PC-3 (cell line): ENCODE data around the gene TNPO1. TPM values are rescaled to one million over a fixed set of nuclear protein-coding genes. Genes with fewer than 3 reads are reported as not detected.

ENCODE experiments used
- ATAC-seq: fragments of 200-7000 bp; cut with Tn5 transposase; 2 replicates; pipeline ENCODE4 v1.9.1; 2020; ENCODE audit warnings: mild to moderate bottlenecking, moderate library complexity
- BruUV-seq: library from RNA; stranded (reverse); fragments of 400-500 nt; replicated peaks from 2 replicates; lab custom pipeline; 2021; lab: Mats Ljungman, UMichigan
- CTCF ChIA-PET: fragments of 300-600 bp; sonication (Branson Sonifier 250); formaldehyde crosslinking; loops from one replicate; lab custom pipeline; 2022; ENCODE audit warnings: antibody characterized with exemption; lab: Charles Lee
- POLR2A ChIA-PET: fragments of 300-600 bp; sonication (Branson Sonifier 250); formaldehyde crosslinking; loops from one replicate; lab custom pipeline; 2022; ENCODE audit warnings: antibody characterized with exemption; ENCODE audit not compliant: unreplicated experiment; lab: Charles Lee
- DNase-seq: peaks from one replicate; pipeline ENCODE4 v3.0.0-alpha.2; 2015
- H2AFZ ChIP-seq: fragments of 300-600 bp; sonication (generic); 2 replicates; pipeline ENCODE4 v1.6.0; 2016; ENCODE audit warnings: antibody characterized with exemption, low read length
- H3F3A ChIP-seq: fragments of 300-600 bp; sonication (generic); one replicate; pipeline ENCODE4 v1.6.0; 2017; ENCODE audit warnings: antibody characterized with exemption, low read length, control low read depth, mild to moderate bottlenecking; ENCODE audit not compliant: unreplicated experiment
- H3K27ac ChIP-seq: fragments of 300-600 bp; sonication (generic); 2 replicates; pipeline ENCODE4 v1.5.1; 2016; ENCODE audit warnings: mild to moderate bottlenecking, low read length
- H3K27me3 ChIP-seq: fragments of 300-600 bp; sonication (generic); 2 replicates; pipeline ENCODE4 v1.6.1; 2016; ENCODE audit warnings: low read length, mixed read lengths
- H3K36me3 ChIP-seq: fragments of 300-600 bp; sonication (generic); 2 replicates; pipeline ENCODE4 v1.6.1; 2016; ENCODE audit warnings: low read depth, mixed run types, low read length, mixed read lengths
- H3K4me1 ChIP-seq: fragments of 300-600 bp; sonication (generic); 2 replicates; pipeline ENCODE4 v1.5.1; 2016; ENCODE audit warnings: low read length; ENCODE audit not compliant: insufficient read depth
- H3K4me2 ChIP-seq: fragments of 300-600 bp; sonication (generic); 2 replicates; pipeline ENCODE4 v1.6.0; 2016; ENCODE audit warnings: low read length
- H3K4me3 ChIP-seq: fragments of 300-600 bp; sonication (generic); 2 replicates; pipeline ENCODE4 v1.5.1; 2016; ENCODE audit warnings: mild to moderate bottlenecking, low read length, mixed read lengths
- H3K79me2 ChIP-seq: fragments of 300-600 bp; sonication (generic); 2 replicates; pipeline ENCODE4 v1.6.1; 2017; ENCODE audit warnings: low read length, mixed read lengths
- H3K9ac ChIP-seq: fragments of 300-600 bp; sonication (generic); 2 replicates; pipeline ENCODE4 v1.6.0; 2016; ENCODE audit warnings: mild to moderate bottlenecking, low read length
- H3K9me2 ChIP-seq: fragments of 300-600 bp; sonication (generic); replicated peaks from 2 replicates; pipeline ENCODE4 v1.6.1; 2016; ENCODE audit warnings: mixed run types, low read length, mixed read lengths
- H3K9me3 ChIP-seq: fragments of 300-600 bp; sonication (generic); 2 replicates; pipeline ENCODE4 v1.6.1; 2016; ENCODE audit warnings: low read length, mixed read lengths
- H4K20me1 ChIP-seq: fragments of 300-600 bp; sonication (generic); 2 replicates; pipeline ENCODE4 v1.6.1; 2016; ENCODE audit warnings: low read length, mixed read lengths
- EZH2 ChIP-seq: fragments of 300-600 bp; sonication (generic); IDR thresholded peaks from one replicate; pipeline ENCODE4 v1.6.1; 2017; ENCODE audit warnings: antibody characterized with exemption, mild to moderate bottlenecking, low read length; ENCODE audit not compliant: unreplicated experiment
- EZH2phosphoT487 ChIP-seq: fragments of 300-600 bp; sonication (generic); IDR thresholded peaks from 2 replicates; pipeline ENCODE4 v1.6.1; 2018; ENCODE audit warnings: mild to moderate bottlenecking, antibody characterized with exemption, low read length, borderline replicate concordance
- intact Hi-C: fragments of 100-400 bp; cut with micrococcal nuclease; formaldehyde crosslinking; loops from 2 replicates; pipeline ENCODE4 v1.9.0; 2023
- total RNA-seq: library from RNA; depleted of rRNA; stranded (reverse); fragments of >200 nt; gene quantifications from 2 replicates; pipeline ENCODE4 v1.2.3, GENCODE V29; 2014
- TF ChIP-seq, protein P1 (sequence below): fragments of 300-600 bp; sonication (generic); conservative IDR thresholded peaks from 2 replicates; pipeline ENCODE4 v1.5.1; 2017; ENCODE audit warnings: antibody characterized with exemption, low read depth, mild to moderate bottlenecking, low read length

TNPO1 gene
- total RNA-seq, 1 experiment from 2014 or later = 187 TPM

DNA sequence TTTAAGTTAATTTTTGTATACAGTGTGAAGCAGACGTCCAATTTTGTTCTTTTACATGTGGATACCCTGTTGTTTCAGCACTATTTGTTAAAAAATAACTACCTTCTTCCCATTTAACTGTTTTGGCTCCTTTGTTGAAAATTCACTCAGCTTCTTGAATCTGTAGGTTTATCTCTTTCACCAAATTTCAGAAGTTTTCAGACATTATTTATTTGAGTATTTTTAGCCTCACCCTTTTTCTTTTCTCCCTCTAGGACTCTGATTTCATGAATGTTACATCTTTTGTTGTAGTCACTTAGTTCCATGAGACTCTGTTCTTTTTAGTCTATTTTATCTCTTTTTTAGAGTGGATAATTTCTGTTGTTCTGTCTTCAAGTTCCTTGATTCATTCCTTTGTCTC is 4.6 kb upstream of the TNPO1 start:
- TF ChIP-seq, protein P1, sequence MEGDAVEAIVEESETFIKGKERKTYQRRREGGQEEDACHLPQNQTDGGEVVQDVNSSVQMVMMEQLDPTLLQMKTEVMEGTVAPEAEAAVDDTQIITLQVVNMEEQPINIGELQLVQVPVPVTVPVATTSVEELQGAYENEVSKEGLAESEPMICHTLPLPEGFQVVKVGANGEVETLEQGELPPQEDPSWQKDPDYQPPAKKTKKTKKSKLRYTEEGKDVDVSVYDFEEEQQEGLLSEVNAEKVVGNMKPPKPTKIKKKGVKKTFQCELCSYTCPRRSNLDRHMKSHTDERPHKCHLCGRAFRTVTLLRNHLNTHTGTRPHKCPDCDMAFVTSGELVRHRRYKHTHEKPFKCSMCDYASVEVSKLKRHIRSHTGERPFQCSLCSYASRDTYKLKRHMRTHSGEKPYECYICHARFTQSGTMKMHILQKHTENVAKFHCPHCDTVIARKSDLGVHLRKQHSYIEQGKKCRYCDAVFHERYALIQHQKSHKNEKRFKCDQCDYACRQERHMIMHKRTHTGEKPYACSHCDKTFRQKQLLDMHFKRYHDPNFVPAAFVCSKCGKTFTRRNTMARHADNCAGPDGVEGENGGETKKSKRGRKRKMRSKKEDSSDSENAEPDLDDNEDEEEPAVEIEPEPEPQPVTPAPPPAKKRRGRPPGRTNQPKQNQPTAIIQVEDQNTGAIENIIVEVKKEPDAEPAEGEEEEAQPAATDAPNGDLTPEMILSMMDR = no peak
- TF ChIP-seq EZH2 (no peak), EZH2phosphoT487 (no peak)
- Histone ChIP-seq H3K9me2 (no peaks in the 10 kb centered on the region), H2AFZ (no peak overlapping the region), H3K4me2 (no peak overlapping the region), H3F3A (no peaks in the 10 kb centered on the region), H3K9me3 (no peaks in the 10 kb centered on the region), H3K36me3 (no peaks in the 10 kb centered on the region), H3K4me3 (no peak overlapping the region), H3K4me1 (peaks cover 9% of the 10 kb centered on the region; the same call in 1 of the 2 replicates), H4K20me1 (no peaks in the 10 kb centered on the region), H3K9ac (no peak overlapping the region), H3K27ac (no peak overlapping the region), H3K27me3 (no peaks in the 10 kb centered on the region), H3K79me2 (peaks cover 4% of the 10 kb centered on the region)
- ChIA-PET POLR2A (no interaction called here), CTCF (no interaction called here)
- intact Hi-C loops = loop anchor here (10.0 kb wide), 2 partner anchors 137 to 257 kb away; no protein-coding TSS in a partner anchor
- ATAC-seq (no peak), DNase-seq (no peak)
- no TSS peak for BruUV-seq

DNA sequence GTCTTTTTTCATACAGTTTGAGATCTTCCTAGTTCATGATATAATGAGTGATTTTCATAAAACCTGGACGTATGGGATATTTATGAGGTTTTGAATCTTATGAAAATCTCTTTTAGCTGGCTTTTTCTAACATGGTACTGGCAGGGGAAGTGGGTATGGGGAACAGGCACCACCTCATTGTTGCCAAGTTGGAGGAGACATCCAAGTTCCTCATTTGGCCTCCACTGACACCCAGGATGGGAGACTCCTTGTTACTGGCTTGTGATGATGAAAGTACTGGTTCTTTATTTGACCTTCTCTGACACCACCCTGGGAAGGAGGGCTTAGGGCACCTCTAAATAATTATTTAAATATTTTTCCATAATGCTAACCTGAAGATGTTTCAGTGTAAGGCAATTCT is 4.0 kb upstream of the TNPO1 start:
- Histone ChIP-seq H3K79me2 (peaks cover 10% of the 10 kb centered on the region), H3K9ac (no peak overlapping the region), H3K4me3 (no peak overlapping the region), H2AFZ (no peak overlapping the region), H4K20me1 (no peaks in the 10 kb centered on the region), H3K27me3 (no peaks in the 10 kb centered on the region), H3K4me2 (no peak overlapping the region), H3K36me3 (no peaks in the 10 kb centered on the region), H3F3A (no peaks in the 10 kb centered on the region), H3K9me3 (no peaks in the 10 kb centered on the region), H3K27ac (no peak overlapping the region), H3K4me1 (peaks cover 9% of the 10 kb centered on the region; the same call in 1 of the 2 replicates), H3K9me2 (no peaks in the 10 kb centered on the region)
- ChIA-PET POLR2A (no interaction called here), CTCF (no interaction called here)
- no TSS peak for BruUV-seq
- no peak for ATAC-seq
- intact Hi-C loops = loop anchor here (10.0 kb wide), 2 partner anchors 138 to 258 kb away; no protein-coding TSS in a partner anchor
- TF ChIP-seq, protein P1 = no peak
- TF ChIP-seq EZH2phosphoT487 (no peak), EZH2 (no peak)
- no peak for DNase-seq

DNA sequence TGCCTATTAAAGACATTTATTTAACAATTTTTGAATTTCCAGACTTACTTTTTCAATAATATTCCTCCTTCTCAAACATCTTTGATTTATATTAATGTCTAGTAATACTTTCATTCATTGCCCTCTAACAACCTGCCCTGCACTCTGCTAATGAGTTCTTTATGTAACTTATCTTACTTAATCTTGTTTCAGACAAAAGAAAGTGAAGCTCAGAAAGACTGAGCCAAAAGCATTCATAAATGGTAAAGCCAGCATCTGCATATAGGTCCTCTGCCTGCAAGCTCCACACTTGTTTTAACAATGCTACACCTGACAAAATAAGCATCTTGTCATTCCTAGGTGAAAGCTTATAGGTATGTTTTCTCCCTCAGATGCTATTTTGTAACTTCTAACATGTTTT is 2.4 kb upstream of the TNPO1 start:
- intact Hi-C loops = loop anchor here (10.0 kb wide), 2 partner anchors 139 to 259 kb away; no protein-coding TSS in a partner anchor
- Histone ChIP-seq H3K4me3 (no peak overlapping the region), H3K79me2 (peaks cover 26% of the 10 kb centered on the region), H3F3A (no peaks in the 10 kb centered on the region), H3K4me1 (peaks cover 17% of the 10 kb centered on the region; the same call in 1 of the 2 replicates), H3K36me3 (no peaks in the 10 kb centered on the region), H3K4me2 (no peak overlapping the region), H3K27ac (no peak overlapping the region), H4K20me1 (no peaks in the 10 kb centered on the region), H3K9ac (no peak overlapping the region), H2AFZ (no peak overlapping the region), H3K27me3 (no peaks in the 10 kb centered on the region), H3K9me3 (no peaks in the 10 kb centered on the region), H3K9me2 (no peaks in the 10 kb centered on the region)
- TF ChIP-seq EZH2phosphoT487 = no peak
- TF ChIP-seq EZH2 = no peak
- TF ChIP-seq, protein P1 = no peak
- CTCF ChIA-PET = no interaction called here
- DNase-seq (no peak), ATAC-seq (no peak)
- no TSS peak for BruUV-seq
- POLR2A ChIA-PET = interaction anchor here (0.7 kb wide), 1 partner anchor 1275 kb away, joined by 3 read pairs; no protein-coding TSS in a partner anchor
